IMR-90 (cell line): ENCODE results near the gene KLHL29. TPM values are rescaled to one million over a fixed set of nuclear protein-coding genes. Genes with fewer than 3 reads are reported as not detected.

ENCODE experiments used
- ATAC-seq: fragments of 200-7000 bp; cut with Tn5 transposase; 2 replicates; pipeline ENCODE4 v1.9.1; 2020; ENCODE audit warnings: low read depth, mild to moderate bottlenecking, moderate library complexity
- BruUV-seq: library from RNA; stranded (reverse); fragments of 400-500 nt; replicated peaks from 2 replicates; lab custom pipeline; 2021; lab: Mats Ljungman, UMichigan
- CTCF ChIA-PET: fragments of 300-600 bp; formaldehyde crosslinking; extraction: SDS; loops from one replicate; lab custom pipeline; 2021; ENCODE audit warnings: antibody characterized with exemption; lab: Yijun Ruan, JAX
- POLR2A ChIA-PET: fragments of 300-600 bp; sonication (Branson Sonifier 250); formaldehyde crosslinking; loops from one replicate; lab custom pipeline; 2022; ENCODE audit warnings: antibody characterized with exemption; ENCODE audit not compliant: unreplicated experiment; lab: Charles Lee
- DNase-seq: peaks from one replicate; pipeline ENCODE4 v3.0.0; 2013
- H2AFZ ChIP-seq: replicated peaks from 2 replicates; pipeline ENCODE3; 2013; ENCODE audit warnings: low read length, mild to moderate bottlenecking; ENCODE audit not compliant: poor library complexity
- H2AK5ac ChIP-seq: 2 replicates; pipeline ENCODE4 v1.6.1; 2013; ENCODE audit warnings: low read depth, low read length, inconsistent platforms
- H2AK9ac ChIP-seq: replicated peaks from 2 replicates; pipeline ENCODE3; 2013; ENCODE audit warnings: mild to moderate bottlenecking, low read depth, low read length, moderate library complexity; ENCODE audit not compliant: poor library complexity
- H2BK120ac ChIP-seq: 2 replicates; pipeline ENCODE4 v1.6.1; 2013; ENCODE audit warnings: low read depth, low read length, inconsistent platforms
- H2BK15ac ChIP-seq: 3 replicates; pipeline ENCODE4 v1.6.1; 2013; ENCODE audit warnings: low read depth, low read length, inconsistent platforms
- H2BK20ac ChIP-seq: 2 replicates; pipeline ENCODE4 v1.6.1; 2013; ENCODE audit warnings: low read depth, mild to moderate bottlenecking, inconsistent platforms, low read length, moderate library complexity
- H2BK5ac ChIP-seq: 2 replicates; pipeline ENCODE4 v1.6.1; 2013; ENCODE audit warnings: mild to moderate bottlenecking, low read depth, low read length, inconsistent platforms; ENCODE audit not compliant: poor library complexity, severe bottlenecking
- H3K14ac ChIP-seq: replicated peaks from 2 replicates; pipeline ENCODE4 v1.6.1; 2013; ENCODE audit warnings: low read depth, low read length, inconsistent platforms
- H3K18ac ChIP-seq: 2 replicates; pipeline ENCODE4 v1.6.1; 2013; ENCODE audit warnings: low read depth, low read length, control low read depth
- H3K23ac ChIP-seq: 2 replicates; pipeline ENCODE4 v1.6.1; 2013; ENCODE audit warnings: low read depth, low read length, inconsistent platforms
- H3K27ac ChIP-seq: 2 replicates; pipeline ENCODE4 v1.5.1; 2013; ENCODE audit warnings: mild to moderate bottlenecking, control low read depth, low read length; ENCODE audit not compliant: insufficient read depth
- H3K27me3 ChIP-seq: 2 replicates; pipeline ENCODE4 v1.6.1; 2013; ENCODE audit warnings: low read length; ENCODE audit not compliant: control insufficient read depth, insufficient read depth
- H3K36me3 ChIP-seq: 2 replicates; pipeline ENCODE4 v1.6.1; 2013; ENCODE audit warnings: low read length, mixed read lengths; ENCODE audit not compliant: control insufficient read depth, insufficient read depth
- H3K4ac ChIP-seq: 2 replicates; pipeline ENCODE4 v1.6.1; 2013; ENCODE audit warnings: low read depth, low read length, inconsistent platforms
- H3K4me1 ChIP-seq: 2 replicates; pipeline ENCODE4 v1.6.1; 2013; ENCODE audit warnings: low read length, mixed read lengths; ENCODE audit not compliant: control insufficient read depth, insufficient read depth
- H3K4me2 ChIP-seq: 2 replicates; pipeline ENCODE4 v1.6.1; 2013; ENCODE audit warnings: low read depth, mild to moderate bottlenecking, control low read depth, low read length, moderate library complexity
- H3K4me3 ChIP-seq: 2 replicates; pipeline ENCODE4 v1.5.1; 2013; ENCODE audit warnings: low read depth, mild to moderate bottlenecking, control low read depth, low read length, moderate library complexity; ENCODE audit not compliant: insufficient read depth
- H3K56ac ChIP-seq: 2 replicates; pipeline ENCODE4 v1.6.1; 2013; ENCODE audit warnings: low read length, inconsistent platforms; ENCODE audit not compliant: insufficient read depth; ENCODE audit errors: extremely low read depth
- H3K79me1 ChIP-seq, 2 experiments: 2 replicates each; pipeline ENCODE4 v1.6.1; 2013; ENCODE audit warnings: low read length in 2 of 2, inconsistent platforms in 1 of 2, low read depth in 1 of 2
- H3K9ac ChIP-seq: 2 replicates; pipeline ENCODE4 v1.6.1; 2013; ENCODE audit warnings: low read depth, low read length, control low read depth
- H3K9me1 ChIP-seq: 2 replicates; pipeline ENCODE4 v1.6.1; 2013; ENCODE audit warnings: low read length, inconsistent platforms; ENCODE audit not compliant: insufficient read depth
- H3K9me3 ChIP-seq: 2 replicates; pipeline ENCODE4 v1.6.1; 2013; ENCODE audit warnings: low read length; ENCODE audit not compliant: control insufficient read depth, insufficient read depth
- H4K20me1 ChIP-seq: 2 replicates; pipeline ENCODE4 v1.6.1; 2013; ENCODE audit warnings: low read length, inconsistent platforms; ENCODE audit not compliant: insufficient read depth
- H4K5ac ChIP-seq: 2 replicates; pipeline ENCODE4 v1.6.1; 2013; ENCODE audit warnings: mild to moderate bottlenecking, low read depth, low read length, control low read depth
- H4K8ac ChIP-seq, 2 experiments: 2 replicates each; pipeline ENCODE4 v1.6.1; 2013; ENCODE audit warnings: low read depth in 2 of 2, low read length in 2 of 2, control low read depth in 1 of 2, inconsistent platforms in 1 of 2
- H4K91ac ChIP-seq: 2 replicates; pipeline ENCODE4 v1.6.1; 2013; ENCODE audit warnings: low read depth, low read length, inconsistent platforms; ENCODE audit not compliant: insufficient read depth
- BHLHE40 ChIP-seq: fragments of 150-350 bp; IDR thresholded peaks from 2 replicates; pipeline ENCODE4 v1.6.1; 2016; ENCODE audit warnings: mild to moderate bottlenecking, low read depth, low read length
- CEBPB ChIP-seq: IDR thresholded peaks from 2 replicates; pipeline ENCODE4 v1.6.1; 2012; ENCODE audit warnings: low read depth, low read length, improper control_type of control experiment
- FOS ChIP-seq: fragments of 150-350 bp; IDR thresholded peaks from 2 replicates; pipeline ENCODE4 v1.6.1; 2016; ENCODE audit warnings: low read depth, low read length
- MAFK ChIP-seq: IDR thresholded peaks from 2 replicates; pipeline ENCODE4 v1.6.1; 2012; ENCODE audit warnings: low read depth, low read length, improper control_type of control experiment
- NFE2L2 ChIP-seq: fragments of 150-350 bp; IDR thresholded peaks from 2 replicates; pipeline ENCODE4 v1.6.1; 2016; ENCODE audit warnings: low read depth, mild to moderate bottlenecking, low read length
- RCOR1 ChIP-seq: IDR thresholded peaks from 2 replicates; pipeline ENCODE4 v1.6.1; 2012; ENCODE audit warnings: mild to moderate bottlenecking, low read length, improper control_type of control experiment; ENCODE audit not compliant: insufficient replicate concordance
- RFX5 ChIP-seq: IDR thresholded peaks from 2 replicates; pipeline ENCODE4 v1.8.0; 2012; ENCODE audit warnings: low read depth, mild to moderate bottlenecking, low read length, moderate library complexity
- WGBS, 2 experiments: methylation state at CpG; one replicate each; pipeline versions ENCODE4 v1.1.5 to v1.1.7; 2013; ENCODE audit warnings: missing lambda C conversion rate in 2 of 2; ENCODE audit not compliant: insufficient read length in 1 of 2; ENCODE audit errors: extremely low coverage in 2 of 2; 5-methylcytosine and 5-hydroxymethylcytosine counted together
- dilution Hi-C: fragments of 300-500 bp; cut with HindIII; formaldehyde crosslinking; loops from one replicate; pipeline ENCODE4 v1.14.3; 2018; ENCODE audit warnings: low sequenced_read_pairs; ENCODE audit not compliant: unreplicated experiment
- in situ Hi-C: fragments of 300-500 bp; cut with MboI; formaldehyde crosslinking; loops from 3 replicates; pipeline ENCODE4 v1.14.3; 2019; ENCODE audit warnings: low sequenced_read_pairs, inconsistent platforms, mixed read lengths
- intact Hi-C: fragments of 100-400 bp; cut with micrococcal nuclease; formaldehyde crosslinking; loops from 2 replicates; pipeline ENCODE4 v1.10.0; 2022
- polyA plus RNA-seq, 3 experiments: library from polyadenylated mRNA; depleted of rRNA; stranded (reverse); fragments of >200 nt; gene quantifications; 2 replicates each; pipeline ENCODE4 v1.2.3, GENCODE V29; 2012; ENCODE audit warnings: low replicate concordance in 1 of 3
- total RNA-seq: library from RNA; depleted of rRNA; stranded (reverse); fragments of >200 nt; gene quantifications from 2 replicates; pipeline ENCODE4 v1.2.3, GENCODE V29; 2012

KLHL29 gene
- total and polyA plus RNA-seq, 2 of the 4 experiments (the other 2 are of a cell fraction), result 2.0 to 8.0 TPM

- Histone ChIP-seq H2BK15ac (no peak overlapping the region), H3K56ac (no peak overlapping the region), H3K18ac (peak overlapping the region; percentile 30; the same call in 1 of the 2 replicates), H3K27me3 (no peaks in the 10 kb centered on the region), H3K23ac (no peak overlapping the region), H3K4me1 (peaks cover 24% of the 10 kb centered on the region), H3K4me2 (no peak overlapping the region), H3K27ac (no peak overlapping the region), H4K8ac (no peak overlapping the region), H3K4ac (0 out of 2 replicates have a peak overlapping the region, but pooled peaks have one; percentile 55), H4K91ac (peak overlapping the region; percentile 55; the same call in 1 of the 2 replicates), H2AK9ac (no peak overlapping the region), H4K5ac (peak overlapping the region; percentile 26; the same call in 1 of the 2 replicates), H3K79me1 (peaks cover 0 to 19% of the 10 kb centered on the region in 2 experiments; a peak in 3 of 4 replicates), H2AFZ (no peak overlapping the region), H4K20me1 (peaks cover 5% of the 10 kb centered on the region; the same call in 1 of the 2 replicates), H2AK5ac (no peak overlapping the region), H3K36me3 (no peaks in the 10 kb centered on the region), H2BK5ac (no peak overlapping the region), H3K9me3 (no peaks in the 10 kb centered on the region), H3K9ac (no peak overlapping the region), H3K14ac (no peak overlapping the region), H2BK20ac (no peak overlapping the region), H3K4me3 (no peak overlapping the region), H3K9me1 (no peaks in the 10 kb centered on the region), H2BK120ac (no peak overlapping the region; the same call in 1 of the 2 replicates)
- WGBS, 2 experiments, result 100% methylated on average over 1 of the region's 10 CpGs; no CpG with 5 or more reads in 1 of the 2 experiments
- no TSS peak for BruUV-seq
- TF ChIP-seq NFE2L2 (no peak), CEBPB (no peak), RFX5 (no peak), FOS (no peak), RCOR1 (no peak), MAFK (no peak), BHLHE40 (no peak)
- ChIA-PET POLR2A (no interaction called here), CTCF (interaction anchor here (0.6 kb wide), 1 partner anchor 1608 kb away, joined by 3 read pairs; no protein-coding TSS in a partner anchor)
- ATAC-seq (no peak), DNase-seq (no peak)
- in situ Hi-C loops, result no loop called here
- dilution Hi-C loops, result no loop called here
- intact Hi-C loops, result no loop called here
Observed at GRCh38 chr2:23453836-23454460, 69.0 kb downstream of the KLHL29 start.
